HG03354 (cell line): ENCODE data around the gene JPH3.

ENCODE experiments used
- ATAC-seq: cut with Tn5 transposase; IDR thresholded peaks from one replicate; pipeline ENCODE4 v1.9.1; 2021; ENCODE audit warnings: mild to moderate bottlenecking; ENCODE audit not compliant: unreplicated experiment, poor library complexity, severe bottlenecking

The JPH3 gene

DNA sequence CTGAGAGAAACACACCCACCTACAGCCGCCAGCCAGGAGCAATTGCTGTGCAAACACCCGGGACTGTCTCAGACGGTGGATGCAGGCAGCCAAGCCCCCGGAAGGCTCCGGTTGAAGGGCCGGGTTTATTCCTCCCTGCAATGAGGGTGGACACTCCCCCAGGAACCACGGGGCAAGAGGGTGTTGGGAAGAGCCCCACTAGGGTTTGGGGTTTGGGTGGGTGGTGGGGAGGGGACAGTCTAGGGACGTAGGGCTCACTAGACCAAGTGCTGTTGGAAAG lies 19.2 kb downstream of the JPH3 start:
- no peak for ATAC-seq

GRCh38 chr16:87621976-87622713 lies 19.8 kb downstream of the JPH3 start:
- no peak for ATAC-seq

DNA sequence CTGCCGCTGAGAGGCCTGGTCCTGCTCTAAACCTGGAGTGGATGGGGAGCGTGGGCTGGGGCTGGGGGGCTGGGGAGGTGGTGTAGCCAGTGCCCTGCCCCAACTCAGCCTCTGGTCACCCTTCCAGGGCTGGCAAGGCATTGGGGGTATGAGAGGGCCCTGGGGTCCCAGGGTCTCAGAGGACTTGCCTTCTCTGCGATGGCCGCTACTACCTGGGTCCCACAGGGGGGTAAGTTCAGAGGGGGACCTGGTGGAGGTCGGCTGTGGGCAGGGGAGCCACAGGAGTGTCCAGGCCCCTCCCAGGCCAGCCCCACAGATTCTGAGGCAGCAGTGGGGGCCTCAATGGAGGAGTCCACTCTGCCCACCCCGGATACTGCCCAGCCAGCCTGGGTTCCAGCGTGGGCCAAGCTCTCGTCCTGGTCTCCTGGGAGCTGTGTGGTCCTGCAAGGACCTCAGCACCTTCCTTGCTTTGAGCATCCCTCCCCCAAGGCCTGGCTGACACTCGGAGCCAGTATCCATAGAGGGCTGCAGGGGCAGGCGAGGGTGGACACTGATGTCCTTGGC lies 20.5 kb downstream of the JPH3 start:
- no peak for ATAC-seq

DNA sequence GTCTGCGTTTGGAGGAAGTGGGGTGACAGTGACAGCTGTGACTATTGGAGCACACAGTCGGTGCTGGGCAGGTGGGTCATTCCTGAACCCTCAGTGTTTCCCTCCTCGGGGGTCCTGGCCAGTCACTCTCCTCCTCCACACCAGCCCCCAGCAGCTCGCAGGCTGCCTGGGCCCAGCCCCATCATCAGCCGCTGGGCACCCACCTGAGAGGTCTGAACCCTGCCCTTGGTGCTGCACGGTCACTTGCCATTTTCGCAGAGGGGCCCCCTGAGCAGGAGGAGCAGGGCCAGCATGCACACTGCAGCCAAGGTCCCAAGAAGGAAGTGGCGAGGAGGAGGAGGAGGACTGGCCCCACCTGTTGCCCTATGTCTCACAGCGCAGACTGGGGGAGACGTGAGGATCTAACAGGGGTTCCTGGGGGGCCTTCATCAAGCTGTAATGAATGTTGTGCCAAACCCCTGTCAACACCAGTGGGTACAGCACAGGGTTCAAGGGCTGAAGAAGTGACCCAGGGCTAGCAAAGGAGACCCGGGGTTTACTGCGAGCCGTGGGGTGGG lies 23.0 kb downstream of the JPH3 start:
- ATAC-seq: no peak

GRCh38 chr16:87626401-87626800 lies 24.1 kb downstream of the JPH3 start:
- ATAC-seq: no peak

DNA sequence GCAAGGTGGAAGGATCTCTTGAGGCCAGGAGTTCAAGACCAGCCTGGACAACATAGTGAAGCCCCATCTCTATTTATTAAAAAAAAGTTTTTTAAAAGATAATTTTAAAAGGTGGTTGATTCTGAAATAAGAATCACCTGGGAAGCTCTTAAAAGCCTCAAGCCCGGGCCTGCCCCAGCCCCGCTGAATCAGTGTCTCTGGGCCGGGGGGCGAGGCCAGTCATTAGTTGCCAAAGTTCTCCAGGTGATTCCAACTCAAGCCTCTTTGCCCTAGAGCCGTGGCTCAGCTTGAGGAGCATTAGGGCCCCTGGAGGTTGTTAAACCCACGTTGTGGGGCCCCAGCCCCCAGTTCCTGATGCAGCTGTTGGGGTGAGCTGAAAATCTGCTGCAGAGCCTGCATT lies 24.6 kb downstream of the JPH3 start:
- no peak for ATAC-seq

GRCh38 chr16:87627542-87628245 lies 25.4 kb downstream of the JPH3 start:
- no peak for ATAC-seq

GRCh38 chr16:87628246-87628923 lies 26.1 kb downstream of the JPH3 start:
- no peak for ATAC-seq

- no peak for ATAC-seq
These were observed 26.6 kb downstream of the JPH3 start for GRCh38 chr16:87628940-87629339.

DNA sequence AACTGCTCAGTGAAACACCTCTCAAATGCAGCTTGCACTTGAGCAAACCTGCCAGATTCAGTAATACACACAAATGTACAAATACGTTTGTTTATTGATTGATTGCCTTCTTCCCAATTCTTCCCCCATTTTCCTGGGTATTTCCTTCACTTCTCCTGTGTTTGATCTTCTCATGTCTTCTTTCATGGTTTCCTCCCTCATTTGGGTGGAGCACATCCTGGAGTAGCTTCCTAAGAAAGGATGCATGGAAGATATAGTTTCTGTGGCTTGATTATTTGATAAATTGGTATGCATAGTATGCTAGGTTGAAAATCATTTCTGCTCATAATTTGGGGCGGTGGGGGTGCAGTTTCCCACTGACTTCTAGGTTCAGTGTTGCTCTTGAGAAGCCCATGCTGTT lies 28.8 kb downstream of the JPH3 start:
- no peak for ATAC-seq

DNA sequence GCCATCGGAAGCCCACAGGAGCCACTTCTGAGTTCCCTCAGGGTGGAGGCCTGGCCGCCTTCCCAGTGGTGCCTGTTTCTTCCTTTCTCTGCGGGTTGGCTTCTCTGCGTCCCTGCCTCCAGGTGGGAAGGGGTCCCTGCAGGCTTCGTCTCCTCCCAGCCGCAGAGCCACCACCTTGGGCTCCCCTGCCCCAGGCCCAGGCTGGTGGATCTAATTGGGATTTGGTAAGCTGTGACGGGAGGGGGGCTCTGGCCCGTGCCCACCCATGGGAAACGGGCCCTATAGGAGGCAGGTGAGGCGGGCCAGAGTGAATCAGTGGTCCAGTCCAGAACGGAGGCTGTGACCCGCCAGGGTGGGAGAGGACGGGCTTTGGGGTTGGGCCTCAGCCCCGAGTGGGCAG lies 32.1 kb downstream of the JPH3 start:
- ATAC-seq: no peak

DNA sequence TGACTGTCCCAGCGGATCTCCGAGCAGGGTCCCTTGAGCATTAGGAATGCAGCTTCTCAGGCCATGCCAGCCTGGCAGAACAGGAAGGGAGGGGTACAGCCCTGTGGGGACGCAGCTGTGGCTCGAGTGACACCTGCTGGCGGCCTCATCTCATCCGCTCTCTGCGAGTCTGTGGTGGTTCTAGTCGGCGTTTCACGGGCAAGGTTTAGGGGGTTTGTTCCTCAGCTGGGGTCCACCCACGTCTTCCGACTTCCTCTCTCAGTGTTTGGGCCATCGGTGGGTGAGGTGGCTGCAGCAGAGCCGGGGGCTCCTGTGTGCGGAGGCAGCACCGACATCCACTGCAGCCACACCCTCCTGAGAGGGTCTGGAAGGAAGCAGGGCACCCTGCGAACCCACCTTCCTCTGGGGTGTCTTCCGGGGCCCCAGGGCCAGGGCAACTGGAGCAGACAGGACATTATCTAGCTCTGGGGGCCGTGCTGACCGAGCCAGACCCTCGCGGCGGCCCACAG lies 33.3 kb downstream of the JPH3 start:
- no peak for ATAC-seq

DNA sequence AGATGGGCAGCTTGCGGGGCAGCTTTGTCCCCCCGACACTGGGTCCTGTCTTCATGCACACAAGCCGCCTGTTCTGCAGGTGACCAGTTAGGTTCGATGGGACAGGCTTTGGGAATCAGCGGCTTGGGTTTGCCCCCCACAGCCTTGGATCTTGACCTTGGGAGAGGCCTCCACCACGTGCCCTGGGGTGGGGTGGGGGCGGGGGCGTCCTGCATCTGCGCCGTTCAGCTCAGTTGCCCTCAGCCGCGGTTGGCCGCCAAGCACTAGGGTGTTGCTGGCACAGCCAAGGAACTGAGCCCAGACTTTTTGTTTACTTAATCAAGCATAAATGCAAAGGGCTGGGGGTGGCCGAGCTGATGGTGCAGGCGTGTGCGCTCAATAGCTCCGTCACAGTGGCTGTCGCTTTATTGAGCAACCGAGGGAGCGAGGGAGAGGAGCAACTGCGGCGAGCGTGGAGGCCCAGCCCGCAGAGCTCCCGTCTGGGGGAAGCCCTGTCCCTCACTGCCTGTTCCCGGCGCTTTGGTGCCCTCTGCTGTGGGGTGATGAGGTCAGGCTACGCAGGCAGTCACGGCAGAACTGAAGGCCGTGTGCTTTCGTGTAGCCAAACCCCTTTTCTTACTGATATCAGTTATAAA lies 33.9 kb downstream of the JPH3 start:
- no peak for ATAC-seq

DNA sequence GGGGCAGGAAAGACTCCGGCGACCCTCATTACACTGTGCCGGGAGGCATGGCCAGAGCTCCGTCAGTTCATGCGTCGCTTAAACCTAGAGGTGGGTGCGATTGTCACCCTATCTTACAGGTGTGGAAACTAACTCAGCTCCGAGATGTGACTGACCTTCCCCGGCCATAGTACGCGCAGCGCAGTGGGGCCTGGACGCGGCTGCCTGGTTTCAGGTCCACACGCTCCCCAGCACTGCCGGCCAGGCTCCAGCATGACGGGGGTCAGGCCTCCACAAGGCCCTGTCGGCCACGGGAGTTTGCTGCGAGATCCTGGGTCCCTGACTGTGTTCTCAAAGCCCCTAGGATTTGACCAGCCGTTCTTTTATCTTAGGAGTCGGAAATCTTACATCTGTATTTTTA lies 34.4 kb downstream of the JPH3 start:
- no peak for ATAC-seq

- ATAC-seq: no peak
These were observed 35.0 kb downstream of the JPH3 start for GRCh38 chr16:87637357-87637756.

DNA sequence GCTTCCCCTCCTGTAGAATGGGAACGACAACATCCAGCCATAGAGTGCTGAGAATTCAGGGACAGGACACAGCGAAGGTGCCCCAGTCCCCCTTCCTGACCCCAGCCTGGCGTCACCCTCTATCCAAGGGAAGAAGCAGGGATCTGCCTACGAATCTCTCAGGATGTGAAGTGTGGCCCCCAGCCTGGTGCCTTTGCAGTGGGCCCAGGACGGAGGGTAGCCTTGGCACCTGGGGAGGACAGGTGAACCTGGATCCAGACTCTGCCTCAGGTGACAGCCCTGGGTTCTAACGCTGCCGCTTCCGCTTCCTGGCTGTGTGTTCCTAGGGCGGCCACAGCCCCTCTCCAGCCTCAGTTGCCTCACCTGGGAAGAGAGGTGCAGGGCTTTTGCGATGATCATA lies 36.4 kb downstream of the JPH3 start:
- ATAC-seq: no peak

GRCh38 chr16:87641721-87642120 lies 39.4 kb downstream of the JPH3 start:
- ATAC-seq: no peak

DNA sequence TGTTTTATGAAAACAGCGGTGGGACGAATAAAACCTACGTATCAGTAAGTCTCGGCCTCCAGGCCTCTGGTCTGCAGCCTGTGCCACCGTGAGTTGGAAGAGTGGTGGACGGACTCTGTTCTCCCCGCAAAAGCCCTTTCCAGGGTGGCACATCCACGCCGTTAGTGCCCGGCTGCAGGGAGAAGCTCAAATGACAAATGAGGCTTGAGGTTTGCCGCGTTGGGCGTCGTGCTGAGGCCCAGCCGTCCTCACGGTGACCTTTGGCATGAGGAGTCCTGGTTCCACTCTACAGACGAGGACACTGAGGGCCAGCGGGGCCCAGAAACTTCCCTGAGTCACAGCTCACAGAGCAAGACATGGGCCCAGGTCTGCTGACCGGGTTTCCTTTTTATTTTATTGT lies 40.2 kb downstream of the JPH3 start:
- ATAC-seq: no peak

GRCh38 chr16:87644186-87644585 lies 41.9 kb downstream of the JPH3 start:
- ATAC-seq: no peak

- no peak for ATAC-seq
These were observed 42.3 kb downstream of the JPH3 start for GRCh38 chr16:87644596-87644995.
